ENCODE data around the gene CNOT9. TPM values are rescaled to one million over a fixed set of nuclear protein-coding genes. Genes with fewer than 3 reads are reported as not detected.
"Not testable (repeated sequence)": the region's sequence is repeated elsewhere in the genome, so short reads cannot be mapped to it uniquely, and the experiment has no call there.

Gene CNOT9, protein sequence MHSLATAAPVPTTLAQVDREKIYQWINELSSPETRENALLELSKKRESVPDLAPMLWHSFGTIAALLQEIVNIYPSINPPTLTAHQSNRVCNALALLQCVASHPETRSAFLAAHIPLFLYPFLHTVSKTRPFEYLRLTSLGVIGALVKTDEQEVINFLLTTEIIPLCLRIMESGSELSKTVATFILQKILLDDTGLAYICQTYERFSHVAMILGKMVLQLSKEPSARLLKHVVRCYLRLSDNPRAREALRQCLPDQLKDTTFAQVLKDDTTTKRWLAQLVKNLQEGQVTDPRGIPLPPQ
- total RNA-seq (2014; rRNA removed; shearing (Covaris generic)), result 84.6 and 98.9 TPM in 2 replicates

DNA sequence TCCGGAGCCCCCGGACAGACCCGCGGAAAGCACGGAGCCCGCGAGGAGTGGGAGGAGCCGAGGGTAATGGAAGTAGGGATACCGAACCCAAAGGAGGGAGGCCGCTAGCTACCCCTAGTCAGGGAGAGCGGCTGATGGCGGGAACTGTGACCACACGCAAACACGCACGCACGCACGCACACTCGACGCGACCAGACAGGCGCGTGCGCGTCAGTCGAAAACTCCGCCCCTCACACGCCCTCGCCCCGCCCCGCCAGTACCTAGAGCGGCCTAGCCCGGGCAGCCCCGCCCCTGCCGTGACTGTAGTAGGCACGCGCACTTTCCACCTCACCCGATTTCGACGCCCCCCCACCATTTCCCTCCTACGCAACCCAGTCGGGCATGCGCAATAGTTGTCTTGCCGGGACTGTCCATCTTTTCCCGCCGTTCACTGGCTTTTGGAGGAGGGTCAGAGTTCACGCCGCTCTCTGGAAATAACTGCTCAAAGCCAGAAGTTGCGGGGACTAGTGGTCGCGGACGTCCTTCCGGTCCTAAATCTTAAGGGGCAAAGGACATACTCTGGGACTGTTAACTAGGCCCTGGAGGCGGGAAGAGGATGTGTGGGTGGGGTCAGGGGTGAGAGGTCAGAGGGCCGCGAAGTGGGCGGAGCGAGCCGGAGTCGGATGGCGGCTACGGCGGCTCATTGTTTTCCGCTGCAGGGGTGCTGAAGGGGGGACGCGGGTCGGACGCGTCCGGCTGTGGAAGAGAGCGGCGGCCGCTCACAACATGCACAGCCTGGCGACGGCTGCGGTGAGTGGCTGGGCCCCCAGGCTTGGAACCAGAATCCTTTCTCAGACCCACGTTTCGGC, at the start of gene CNOT9, which contains the start of gene USP37:
CNOT9 (plus strand) TSS at position 650 of the 848 bp plus-strand sequence; CDS start at position 766, 116 bp downstream.
USP37 (minus strand) TSS at position 162 of the 848 bp plus-strand sequence. CDS start 9,698 bp downstream, outside the sequence.
- DNase-seq (ENCODE audit: low read depth in 1 of 2, low spot score in 2 of 2), result peak; percentile 97 to 99
- H3K27me3 ChIP-seq (replicated peaks), result no peaks in the 10 kb centered on the region
- H3K4me1 ChIP-seq (replicated peaks), result peaks cover 21% of the 10 kb centered on the region
- H3K36me3 ChIP-seq, result peaks cover 48% of the 10 kb centered on the region
- peak within 1 kb of the TSS; percentile 84 for H3K27ac ChIP-seq
- no peaks in the 10 kb centered on the region for H3K9me3 ChIP-seq (replicated peaks)
- peak within 1 kb of the TSS; percentile 71 for H3K4me3 ChIP-seq

DNA sequence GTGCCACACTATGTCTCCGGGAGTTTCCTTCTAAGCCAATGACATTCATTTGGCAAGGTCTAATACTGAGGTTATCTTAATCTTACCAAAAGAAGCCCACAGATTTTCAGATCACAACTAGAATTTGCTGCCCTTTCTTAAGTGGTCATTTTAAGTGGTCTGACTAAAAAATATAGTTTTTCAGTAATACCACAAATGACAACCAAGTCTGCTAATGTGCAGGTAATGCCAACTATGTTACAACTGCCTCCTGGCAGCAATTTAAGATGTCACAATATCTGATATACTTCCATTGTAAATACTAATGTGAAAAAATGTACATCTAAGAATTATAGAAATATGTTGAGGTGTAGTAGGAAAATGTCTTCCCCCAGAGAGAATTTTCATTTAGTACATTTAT, 49.8 kb upstream of the CNOT9 start:
- Histone ChIP-seq H3K27me3 (replicated peaks) (no peaks in the 10 kb centered on the region), H3K27ac (no peak overlapping the region), H3K9me3 (replicated peaks) (no peaks in the 10 kb centered on the region), H3K4me1 (replicated peaks) (no peaks in the 10 kb centered on the region), H3K36me3 (peaks cover 14% of the 10 kb centered on the region), H3K4me3 (no peak overlapping the region)
- DNase-seq (ENCODE audit: low read depth in 1 of 2, low spot score in 2 of 2), result no peak

DNA sequence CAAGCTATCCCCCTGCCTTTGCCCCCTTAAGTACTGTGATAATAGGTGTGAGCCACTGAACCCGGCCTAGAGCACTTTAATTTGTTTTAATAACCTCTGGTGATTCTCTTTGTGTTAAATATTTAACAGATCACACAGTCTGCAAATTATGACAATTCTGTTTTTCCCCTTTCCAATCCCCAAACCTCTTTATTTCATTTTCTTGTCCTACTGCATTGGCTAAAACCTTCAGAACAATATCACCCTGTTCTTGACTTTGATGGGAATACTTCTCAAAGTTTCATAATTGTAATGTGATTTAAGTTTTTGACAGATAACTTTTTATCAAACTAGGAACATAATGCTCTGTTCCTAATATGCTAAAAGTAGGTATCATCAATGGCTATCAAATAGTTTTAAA, 45.0 kb upstream of the CNOT9 start:
- no peak for DNase-seq (ENCODE audit: low read depth in 1 of 2, low spot score in 2 of 2)
- Histone ChIP-seq H3K36me3 (peaks cover 57% of the 10 kb centered on the region), H3K9me3 (replicated peaks) (peaks cover 3% of the 10 kb centered on the region; the same call in 1 of the 2 replicates), H3K27me3 (replicated peaks) (no peaks in the 10 kb centered on the region), H3K4me1 (replicated peaks) (no peaks in the 10 kb centered on the region), H3K27ac (no peak overlapping the region), H3K4me3 (no peak overlapping the region)

DNA sequence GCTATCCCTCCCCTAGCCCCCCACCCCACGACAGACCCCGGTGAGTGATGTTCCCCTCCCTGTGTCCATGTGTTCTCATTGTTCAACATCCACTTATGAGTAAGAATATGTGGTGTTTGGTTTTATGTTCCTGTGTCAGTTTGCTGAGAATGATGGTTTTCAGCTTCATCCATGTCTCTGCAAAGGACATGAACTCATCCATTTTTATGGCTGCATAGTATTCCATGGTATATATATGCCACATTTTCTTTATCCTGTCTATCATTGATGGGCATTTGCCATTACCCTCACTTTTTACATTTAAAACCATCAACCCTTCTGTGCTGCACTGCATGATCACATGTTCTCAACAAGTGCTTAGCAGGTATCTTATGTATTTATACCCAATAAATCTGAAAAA, 40.2 kb upstream of the CNOT9 start:
- H3K27ac ChIP-seq; H3K9me3 ChIP-seq (replicated peaks); H3K4me1 ChIP-seq (replicated peaks); DNase-seq (ENCODE audit: low read depth in 1 of 2, low spot score in 2 of 2); H3K4me3 ChIP-seq; H3K27me3 ChIP-seq (replicated peaks): not testable (repeated sequence)
- peaks cover 87% of the 10 kb centered on the region for H3K36me3 ChIP-seq

DNA sequence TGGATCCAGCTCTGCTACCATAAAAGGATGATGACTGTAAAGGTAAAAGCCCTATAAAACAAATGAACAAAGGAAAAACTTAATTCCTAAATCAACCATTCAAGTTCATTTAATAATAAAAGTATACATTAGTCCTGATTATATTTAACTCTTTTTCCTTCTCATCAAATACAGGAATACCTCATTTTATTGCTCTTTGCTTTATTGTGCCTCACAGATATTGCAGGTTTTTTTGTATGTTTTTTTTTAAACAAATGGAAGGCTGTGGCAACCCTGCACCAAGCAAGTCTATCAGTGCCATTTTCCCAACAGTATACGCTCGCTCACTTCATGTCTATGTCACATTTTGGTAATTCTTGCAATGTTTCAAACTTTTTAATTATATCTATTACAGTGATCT, 38.6 kb upstream of the CNOT9 start:
- H3K4me3 ChIP-seq, result no peak overlapping the region
- no peaks in the 10 kb centered on the region for H3K27me3 ChIP-seq (replicated peaks)
- no peak for DNase-seq (ENCODE audit: low read depth in 1 of 2, low spot score in 2 of 2)
- H3K36me3 ChIP-seq, result peaks cover 83% of the 10 kb centered on the region
- H3K9me3 ChIP-seq (replicated peaks), result peaks cover 3% of the 10 kb centered on the region; the same call in 1 of the 2 replicates
- H3K4me1 ChIP-seq (replicated peaks), result no peaks in the 10 kb centered on the region
- H3K27ac ChIP-seq, result no peak overlapping the region

DNA sequence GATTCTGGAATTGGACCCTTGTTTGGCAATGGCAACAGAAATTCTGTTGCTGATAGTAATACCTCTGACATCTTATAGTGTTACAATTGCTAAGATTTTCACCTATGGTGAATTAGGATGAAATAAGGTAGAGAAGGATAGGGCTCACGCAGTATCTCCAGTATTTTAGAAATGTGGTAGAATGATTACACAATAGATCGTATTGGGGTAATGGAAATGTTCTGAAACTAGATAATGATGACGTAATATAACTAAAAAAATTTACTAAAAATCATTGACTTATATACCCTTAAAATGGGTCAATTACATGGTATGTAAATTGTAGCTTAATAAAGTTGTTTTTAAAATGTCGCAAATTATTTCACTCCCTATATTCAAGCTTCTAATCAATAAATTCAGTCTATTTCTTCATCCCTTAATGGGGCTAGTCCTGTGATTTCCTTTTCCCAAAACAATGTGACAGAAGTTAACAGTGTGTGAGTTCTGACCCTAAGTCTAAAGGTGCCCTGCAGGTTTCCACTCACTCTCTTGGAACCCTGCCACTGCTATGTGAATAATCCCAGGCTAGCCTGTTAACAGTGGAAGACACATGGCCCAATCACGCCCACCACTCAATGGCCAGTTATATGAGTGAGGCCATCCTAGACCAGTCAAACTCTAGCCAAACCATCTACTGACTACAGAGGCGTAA, 31.7 kb upstream of the CNOT9 start:
- Histone ChIP-seq H3K36me3 (peaks cover 76% of the 10 kb centered on the region), H3K4me1 (replicated peaks) (no peaks in the 10 kb centered on the region), H3K9me3 (replicated peaks) (no peaks in the 10 kb centered on the region), H3K27me3 (replicated peaks) (no peaks in the 10 kb centered on the region), H3K27ac (no peak overlapping the region), H3K4me3 (no peak overlapping the region)
- DNase-seq (ENCODE audit: low read depth in 1 of 2, low spot score in 2 of 2), result no peak

DNA sequence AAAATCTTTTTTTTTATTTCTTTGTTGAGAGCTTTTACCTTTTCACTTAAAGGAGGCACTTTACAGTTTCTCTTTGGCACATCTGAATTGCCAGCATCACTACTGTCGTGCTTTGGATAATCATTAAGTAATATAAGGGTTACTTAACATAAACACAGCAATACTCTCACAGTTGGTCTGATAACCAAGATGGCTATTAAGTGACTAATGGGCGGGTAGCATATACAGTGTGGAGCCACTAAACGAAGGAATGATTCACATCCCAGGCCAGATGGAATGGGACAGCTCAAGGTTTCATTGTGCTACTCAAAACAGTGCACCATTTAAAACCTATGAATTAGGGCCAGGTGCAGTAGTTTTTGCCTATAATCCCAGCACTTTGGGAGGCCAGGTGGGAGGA, 28.6 kb upstream of the CNOT9 start:
- Histone ChIP-seq H3K4me1 (replicated peaks) (no peaks in the 10 kb centered on the region), H3K4me3 (no peak overlapping the region)
- no peak for DNase-seq (ENCODE audit: low read depth in 1 of 2, low spot score in 2 of 2)

DNA sequence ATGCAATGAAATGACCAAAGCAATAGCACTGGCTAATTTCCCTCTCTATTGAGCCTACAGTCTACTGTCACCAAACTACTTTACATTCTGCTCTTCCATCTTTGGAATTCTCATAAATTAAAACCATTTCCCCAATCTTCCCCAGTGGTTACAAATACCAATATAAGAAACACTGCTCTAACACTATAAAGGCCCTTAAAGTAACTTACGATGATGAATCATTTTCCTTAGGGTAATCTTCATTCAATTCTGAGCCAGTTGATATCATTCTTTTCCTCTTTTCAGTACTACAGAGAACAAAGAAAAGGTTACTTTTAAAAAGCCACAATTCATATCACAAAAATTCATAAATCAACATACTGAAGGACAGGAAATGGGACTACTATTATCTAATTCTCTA, 22.6 kb upstream of the CNOT9 start:
- H3K4me1 ChIP-seq (replicated peaks), result no peaks in the 10 kb centered on the region
- no peaks in the 10 kb centered on the region for H3K9me3 ChIP-seq (replicated peaks)
- H3K36me3 ChIP-seq, result peaks cover 84% of the 10 kb centered on the region
- no peak for DNase-seq (ENCODE audit: low read depth in 1 of 2, low spot score in 2 of 2)
- H3K27ac ChIP-seq, result no peak overlapping the region
- no peaks in the 10 kb centered on the region for H3K27me3 ChIP-seq (replicated peaks)
- no peak overlapping the region for H3K4me3 ChIP-seq

More for the DNA sequence above, 28.6 kb upstream of the CNOT9 start:
- H3K27ac ChIP-seq, result no peak overlapping the region
- H3K36me3 ChIP-seq, result peaks cover 84% of the 10 kb centered on the region
- H3K9me3 ChIP-seq (replicated peaks), result no peaks in the 10 kb centered on the region
- no peaks in the 10 kb centered on the region for H3K27me3 ChIP-seq (replicated peaks)

DNA sequence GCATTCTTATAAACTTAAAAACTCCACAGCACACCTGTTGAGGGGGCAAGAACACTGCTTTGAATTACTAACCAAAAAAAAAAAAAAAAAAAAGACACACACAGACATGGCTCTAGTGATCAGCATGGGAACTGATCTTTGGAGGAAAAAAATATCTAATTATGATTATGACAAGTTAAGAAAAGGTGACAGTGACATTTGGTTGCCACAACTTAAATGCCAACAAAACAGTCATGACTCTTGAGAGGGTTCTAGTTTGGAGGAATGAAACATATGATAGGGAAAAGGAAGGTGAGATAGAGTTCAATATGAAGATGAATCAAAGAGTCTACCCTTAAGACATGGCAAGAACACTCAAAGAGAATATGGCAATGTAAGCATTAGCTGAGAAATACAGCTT, 21.1 kb upstream of the CNOT9 start:
- DNase-seq (ENCODE audit: low read depth in 1 of 2, low spot score in 2 of 2), result no peak
- no peaks in the 10 kb centered on the region for H3K9me3 ChIP-seq (replicated peaks)
- no peaks in the 10 kb centered on the region for H3K4me1 ChIP-seq (replicated peaks)
- H3K27me3 ChIP-seq (replicated peaks), result no peaks in the 10 kb centered on the region
- H3K36me3 ChIP-seq, result peaks cover 81% of the 10 kb centered on the region
- H3K4me3 ChIP-seq, result no peak overlapping the region
- H3K27ac ChIP-seq, result no peak overlapping the region

DNA sequence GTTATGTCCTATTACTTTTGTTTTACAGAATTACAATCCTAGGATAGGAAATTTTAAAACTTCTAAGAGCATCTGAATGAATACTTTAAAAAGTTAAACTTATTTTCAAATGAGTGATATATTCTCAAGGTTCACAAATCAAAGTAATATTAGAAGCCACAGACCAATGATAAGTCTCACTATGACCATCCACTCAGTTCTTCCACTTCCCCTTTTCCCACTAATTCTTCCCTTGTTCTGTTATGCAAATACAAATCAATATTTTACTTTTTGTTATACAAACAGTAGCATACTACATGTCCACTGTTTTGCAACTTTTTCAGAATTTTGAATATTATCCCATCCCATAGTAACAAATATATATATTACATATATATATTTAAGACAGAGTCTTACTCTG, 20.7 kb upstream of the CNOT9 start:
- H3K27me3 ChIP-seq (replicated peaks), result no peaks in the 10 kb centered on the region
- no peak for DNase-seq (ENCODE audit: low read depth in 1 of 2, low spot score in 2 of 2)

DNA sequence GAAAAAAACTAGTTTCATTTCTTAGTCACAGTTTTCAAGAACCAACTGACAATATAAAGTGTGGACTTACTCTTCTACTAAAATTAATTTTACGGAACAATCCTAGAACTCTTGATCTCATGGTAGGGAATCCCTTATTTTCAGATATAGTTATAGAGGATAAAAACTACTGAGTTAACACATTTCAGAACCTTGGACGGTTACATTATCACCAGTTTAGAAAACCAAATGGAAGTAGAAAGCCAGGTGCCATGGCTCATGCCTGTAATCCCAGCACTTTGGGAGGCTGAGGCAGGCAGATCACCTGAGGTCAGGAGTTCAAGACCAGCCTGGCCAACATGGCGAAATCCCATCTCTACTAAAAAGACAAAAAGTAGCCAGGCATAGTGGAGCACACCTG, 14.4 kb upstream of the CNOT9 start:
- peaks cover 70% of the 10 kb centered on the region for H3K36me3 ChIP-seq
- H3K27ac ChIP-seq; H3K4me1 ChIP-seq (replicated peaks); H3K4me3 ChIP-seq; H3K27me3 ChIP-seq (replicated peaks); DNase-seq (ENCODE audit: low read depth in 1 of 2, low spot score in 2 of 2); H3K9me3 ChIP-seq (replicated peaks): not testable (repeated sequence)

More for the DNA sequence above, 20.7 kb upstream of the CNOT9 start:
- Histone ChIP-seq H3K36me3 (peaks cover 81% of the 10 kb centered on the region), H3K9me3 (replicated peaks) (no peaks in the 10 kb centered on the region), H3K4me1 (replicated peaks) (no peaks in the 10 kb centered on the region), H3K4me3 (no peak overlapping the region), H3K27ac (no peak overlapping the region)

DNA sequence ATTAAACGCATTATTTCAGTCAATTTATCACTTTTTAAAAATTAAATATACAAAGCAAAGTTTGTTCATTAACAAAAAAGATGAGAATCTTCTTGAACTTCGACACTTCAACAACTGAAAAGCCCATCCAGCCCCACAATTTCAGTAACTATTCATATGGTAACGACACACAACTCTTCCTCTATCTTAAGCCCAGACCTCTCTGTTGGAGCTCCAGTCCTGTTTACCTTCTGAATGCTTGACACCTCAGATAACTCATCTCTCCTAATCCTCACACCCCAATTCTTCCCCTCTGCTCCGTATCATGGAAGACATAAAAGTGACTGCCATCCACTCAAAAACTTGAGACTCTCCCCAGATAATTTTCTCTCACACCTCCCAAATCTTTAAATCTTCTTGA, 13.1 kb upstream of the CNOT9 start:
- no peak overlapping the region for H3K27ac ChIP-seq
- no peaks in the 10 kb centered on the region for H3K9me3 ChIP-seq (replicated peaks)
- DNase-seq (ENCODE audit: low read depth in 1 of 2, low spot score in 2 of 2), result no peak
- H3K4me3 ChIP-seq, result no peak overlapping the region
- no peaks in the 10 kb centered on the region for H3K4me1 ChIP-seq (replicated peaks)
- no peaks in the 10 kb centered on the region for H3K27me3 ChIP-seq (replicated peaks)
- H3K36me3 ChIP-seq, result peaks cover 69% of the 10 kb centered on the region

DNA sequence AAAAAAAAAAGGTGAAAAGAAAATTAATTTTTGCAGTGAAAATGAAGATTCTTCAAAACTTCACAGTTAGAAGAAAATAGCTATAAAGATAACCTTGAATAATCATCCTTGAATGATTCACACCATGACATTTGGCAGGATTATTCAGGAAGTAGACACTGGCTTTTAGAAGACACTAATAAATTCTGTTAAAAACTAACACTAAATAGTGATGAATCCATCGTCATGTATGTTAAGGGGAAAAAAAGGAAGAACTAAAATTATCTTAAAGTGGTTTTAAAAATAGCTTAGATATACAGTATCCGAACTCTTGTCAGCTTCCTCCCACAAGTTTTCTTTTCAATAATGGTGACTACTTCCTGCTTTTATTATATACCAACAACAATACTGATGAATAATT, 10.7 kb upstream of the CNOT9 start:
- peaks cover 75% of the 10 kb centered on the region for H3K36me3 ChIP-seq
- DNase-seq (ENCODE audit: low read depth in 1 of 2, low spot score in 2 of 2), result no peak
- H3K4me1 ChIP-seq (replicated peaks), result no peaks in the 10 kb centered on the region
- no peaks in the 10 kb centered on the region for H3K9me3 ChIP-seq (replicated peaks)
- no peaks in the 10 kb centered on the region for H3K27me3 ChIP-seq (replicated peaks)
- H3K27ac ChIP-seq, result no peak overlapping the region
- no peak overlapping the region for H3K4me3 ChIP-seq

DNA sequence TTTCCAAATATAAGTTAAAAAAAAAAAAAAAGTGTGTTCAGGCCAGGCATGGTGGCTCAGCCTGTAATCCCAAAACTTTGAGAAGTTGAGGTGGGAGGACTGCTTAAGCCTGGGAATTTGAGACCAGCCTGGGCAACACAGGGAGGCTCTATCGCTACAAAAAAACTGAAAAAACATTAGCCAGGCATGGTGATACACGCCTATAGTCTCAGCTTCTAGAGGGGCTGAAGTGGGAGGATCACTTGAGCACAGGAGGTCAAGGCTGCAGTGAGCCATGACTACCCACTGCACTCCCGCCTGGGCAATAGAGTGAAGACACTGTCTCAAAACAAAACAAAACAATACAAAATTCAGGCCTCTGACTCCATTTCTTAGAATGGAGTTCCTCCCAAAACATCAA, 9.7 kb upstream of the CNOT9 start:
- H3K4me1 ChIP-seq (replicated peaks), result no peaks in the 10 kb centered on the region
- peaks cover 72% of the 10 kb centered on the region for H3K36me3 ChIP-seq
- H3K4me3 ChIP-seq, result no peak overlapping the region
- no peak overlapping the region for H3K27ac ChIP-seq
- DNase-seq (ENCODE audit: low read depth in 1 of 2, low spot score in 2 of 2), result no peak
- H3K9me3 ChIP-seq (replicated peaks), result no peaks in the 10 kb centered on the region
- no peaks in the 10 kb centered on the region for H3K27me3 ChIP-seq (replicated peaks)

Measured in SJSA1 (cell line).